Erythroblast (primary cell): ENCODE measurements around the gene UBC.

ENCODE experiments used
- GATA1 ChIP-seq: IDR thresholded peaks from 2 replicates; pipeline ENCODE4 v1.6.1; 2011; ENCODE audit warnings: low read depth, mild to moderate bottlenecking, control low read depth, low read length, moderate library complexity
- POLR2A ChIP-seq: IDR thresholded peaks from 2 replicates; pipeline ENCODE4 v1.6.1; 2011; ENCODE audit warnings: mild to moderate bottlenecking, low read length

- no peak for TF ChIP-seq POLR2A
- TF ChIP-seq GATA1, result no peak
Observed at GRCh38 chr12:124947561-124948398, 33.3 kb upstream of the UBC start.
